Chondrocyte (in vitro differentiated cells): ENCODE data around the gene MLXIP. TPM values are rescaled to one million over a fixed set of nuclear protein-coding genes. Genes with fewer than 3 reads are reported as not detected.
"Not testable (repeated sequence)": the region's sequence is repeated elsewhere in the genome, so short reads cannot be mapped to it uniquely, and the experiment has no call there.

Experiments
- DNase-seq: peaks from one replicate; pipeline ENCODE4 v3.0.0; 2021; ENCODE audit warnings: mixed read lengths, low spot score
- H3K27ac Mint-ChIP-seq: one replicate; pipeline ENCODE4 v1.8.0; 2021; ENCODE audit warnings: mild to moderate bottlenecking, moderate library complexity, mixed read lengths; ENCODE audit not compliant: unreplicated experiment
- H3K27me3 Mint-ChIP-seq: 2 replicates; pipeline ENCODE4 v1.8.0; 2021; ENCODE audit warnings: low read depth, mixed read lengths
- H3K36me3 Mint-ChIP-seq: 2 replicates; pipeline ENCODE4 v1.8.0; 2021; ENCODE audit warnings: low read depth, mixed read lengths
- H3K4me1 Mint-ChIP-seq: 2 replicates; pipeline ENCODE4 v1.8.0; 2021; ENCODE audit warnings: low read depth, mild to moderate bottlenecking, mixed read lengths
- H3K4me3 Mint-ChIP-seq: one replicate; pipeline ENCODE4 v1.8.0; 2021; ENCODE audit warnings: mild to moderate bottlenecking, moderate library complexity, mixed read lengths; ENCODE audit not compliant: unreplicated experiment
- H3K9me3 Mint-ChIP-seq: 2 replicates; pipeline ENCODE4 v1.8.0; 2021; ENCODE audit warnings: low read depth, mixed read lengths
- total RNA-seq: library from RNA; stranded (reverse); gene quantifications from 3 replicates; pipeline ENCODE4 v1.2.1, GENCODE V29; 2021
- TF ChIP-seq, protein P1 (sequence below): fragments of 200-600 bp; sonication (generic); IDR thresholded peaks from 2 replicates; pipeline ENCODE4 v1.5.0; 2021; ENCODE audit warnings: antibody characterized with exemption, mild to moderate bottlenecking, moderate library complexity

Gene MLXIP
- total RNA-seq, 1 donor from 2014 or later, result 61.7 TPM

DNA sequence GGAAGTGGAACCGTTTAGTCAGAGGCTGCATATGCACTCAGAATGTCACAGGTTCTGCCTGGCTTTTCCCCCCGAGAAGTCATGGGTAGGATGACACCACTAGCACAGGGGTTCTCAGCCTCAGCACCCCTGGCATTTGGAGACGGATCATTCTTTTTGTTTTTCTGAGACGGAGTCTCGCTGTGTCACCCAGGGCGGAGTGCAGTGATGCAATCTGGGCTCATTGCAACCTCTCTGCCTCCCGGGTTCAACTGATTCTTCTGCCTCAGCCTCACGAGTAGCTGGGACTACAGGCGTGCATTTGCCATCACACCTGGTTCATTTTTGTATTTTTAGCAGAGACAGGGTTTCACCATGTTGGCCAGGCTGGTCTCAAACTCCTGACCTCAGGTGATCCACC, 28.7 kb upstream of the MLXIP start:
- H3K9me3 Mint-ChIP-seq, result no peaks in the 10 kb centered on the region
- TF ChIP-seq, protein P1, sequence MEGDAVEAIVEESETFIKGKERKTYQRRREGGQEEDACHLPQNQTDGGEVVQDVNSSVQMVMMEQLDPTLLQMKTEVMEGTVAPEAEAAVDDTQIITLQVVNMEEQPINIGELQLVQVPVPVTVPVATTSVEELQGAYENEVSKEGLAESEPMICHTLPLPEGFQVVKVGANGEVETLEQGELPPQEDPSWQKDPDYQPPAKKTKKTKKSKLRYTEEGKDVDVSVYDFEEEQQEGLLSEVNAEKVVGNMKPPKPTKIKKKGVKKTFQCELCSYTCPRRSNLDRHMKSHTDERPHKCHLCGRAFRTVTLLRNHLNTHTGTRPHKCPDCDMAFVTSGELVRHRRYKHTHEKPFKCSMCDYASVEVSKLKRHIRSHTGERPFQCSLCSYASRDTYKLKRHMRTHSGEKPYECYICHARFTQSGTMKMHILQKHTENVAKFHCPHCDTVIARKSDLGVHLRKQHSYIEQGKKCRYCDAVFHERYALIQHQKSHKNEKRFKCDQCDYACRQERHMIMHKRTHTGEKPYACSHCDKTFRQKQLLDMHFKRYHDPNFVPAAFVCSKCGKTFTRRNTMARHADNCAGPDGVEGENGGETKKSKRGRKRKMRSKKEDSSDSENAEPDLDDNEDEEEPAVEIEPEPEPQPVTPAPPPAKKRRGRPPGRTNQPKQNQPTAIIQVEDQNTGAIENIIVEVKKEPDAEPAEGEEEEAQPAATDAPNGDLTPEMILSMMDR, result no peak
- no peaks in the 10 kb centered on the region for H3K27me3 Mint-ChIP-seq
- H3K36me3 Mint-ChIP-seq, result peaks cover 4% of the 10 kb centered on the region
- no peak overlapping the region for H3K4me3 Mint-ChIP-seq
- no peak overlapping the region for H3K27ac Mint-ChIP-seq
- no peak for DNase-seq
- H3K4me1 Mint-ChIP-seq, result peaks cover 11% of the 10 kb centered on the region

DNA sequence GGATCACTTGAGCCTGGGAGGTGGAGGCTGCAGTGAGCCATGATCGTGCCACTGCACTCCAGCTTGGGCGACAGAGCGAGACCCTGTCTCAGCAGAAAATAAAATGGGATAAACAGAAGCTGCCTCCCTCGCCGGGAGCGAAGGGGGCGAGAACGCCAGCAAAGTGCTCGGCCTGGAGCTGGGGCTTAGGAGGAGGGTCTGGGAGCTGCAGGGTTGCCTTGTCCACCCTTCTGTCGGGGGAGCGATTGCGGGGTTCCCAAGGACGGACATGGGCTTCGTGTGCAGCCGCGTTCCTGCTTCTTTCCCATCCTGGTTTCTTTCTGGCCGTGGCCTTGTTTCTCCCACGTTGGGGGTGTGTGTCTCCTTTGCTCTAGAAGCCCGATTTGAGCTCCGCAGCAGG, 27.9 kb upstream of the MLXIP start:
- no peak for DNase-seq
- Mint-ChIP-seq H3K9me3 (no peaks in the 10 kb centered on the region), H3K27ac (no peak overlapping the region)

DNA sequence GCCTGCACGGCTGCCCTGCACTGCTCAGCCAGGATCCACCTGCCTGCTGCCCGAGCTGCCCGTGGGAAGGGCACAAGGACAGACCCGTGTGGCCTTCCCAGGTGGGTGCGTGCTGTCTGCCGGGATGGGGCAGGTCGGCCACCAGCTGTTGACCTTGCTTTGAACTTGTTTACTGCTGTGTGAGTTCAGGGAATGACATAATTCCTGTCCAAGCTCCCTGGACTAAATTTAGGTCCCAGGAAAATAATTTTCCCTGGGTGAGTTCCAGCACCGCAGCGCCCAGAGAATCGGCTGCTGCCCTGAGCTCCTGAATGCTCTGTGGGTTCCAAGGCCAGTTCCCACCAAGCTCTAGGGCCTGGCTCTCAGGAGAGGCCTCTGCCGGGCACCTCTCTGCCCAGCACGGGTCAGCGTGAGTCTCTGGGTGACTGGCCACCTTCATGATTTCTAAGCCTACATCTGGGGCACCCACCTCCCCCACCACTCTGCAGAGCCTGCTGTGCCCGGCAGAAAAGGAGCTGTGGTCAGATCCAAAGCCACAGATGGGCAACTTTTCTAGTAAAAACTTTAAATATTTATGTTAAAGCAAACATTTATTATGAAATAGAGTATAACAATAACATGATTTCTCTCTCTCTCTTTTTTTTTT, 27.2 kb upstream of the MLXIP start:
- Mint-ChIP-seq H3K4me1 (peaks cover 11% of the 10 kb centered on the region), H3K27me3 (no peaks in the 10 kb centered on the region), H3K9me3 (no peaks in the 10 kb centered on the region), H3K27ac (no peak overlapping the region), H3K4me3 (no peak overlapping the region), H3K36me3 (peaks cover 1% of the 10 kb centered on the region)
- no peak for DNase-seq
- TF ChIP-seq, protein P1, result no peak

More for the DNA sequence above, 27.9 kb upstream of the MLXIP start:
- Mint-ChIP-seq H3K27me3 (no peaks in the 10 kb centered on the region), H3K4me3 (no peak overlapping the region), H3K4me1 (peaks cover 11% of the 10 kb centered on the region), H3K36me3 (peaks cover 1% of the 10 kb centered on the region)
- TF ChIP-seq, protein P1, result no peak

DNA sequence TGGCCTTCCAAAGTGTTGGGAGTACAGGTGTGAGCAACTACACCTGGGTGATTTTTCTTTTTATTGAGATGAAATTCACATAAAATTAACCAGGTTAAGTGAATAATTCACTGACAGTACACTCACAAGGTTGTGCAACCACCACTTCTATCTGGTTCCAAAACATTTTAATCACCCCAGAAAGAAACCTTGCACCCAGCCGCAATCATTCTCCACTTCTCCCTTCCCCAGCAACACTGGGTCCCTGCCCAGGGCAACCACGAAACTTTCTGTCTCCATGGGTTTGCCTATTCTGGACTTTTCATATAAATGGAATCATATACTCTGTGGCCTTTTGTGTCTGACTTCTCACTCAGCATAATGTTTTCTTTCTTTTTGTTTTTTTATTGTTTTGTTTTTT, 26.3 kb upstream of the MLXIP start:
- peaks cover 1% of the 10 kb centered on the region for H3K36me3 Mint-ChIP-seq
- peaks cover 11% of the 10 kb centered on the region for H3K4me1 Mint-ChIP-seq
- no peaks in the 10 kb centered on the region for H3K9me3 Mint-ChIP-seq
- DNase-seq, result no peak
- no peak overlapping the region for H3K4me3 Mint-ChIP-seq
- peak overlapping the region; percentile 61 for H3K27ac Mint-ChIP-seq
- TF ChIP-seq, protein P1, result no peak
- no peaks in the 10 kb centered on the region for H3K27me3 Mint-ChIP-seq

DNA sequence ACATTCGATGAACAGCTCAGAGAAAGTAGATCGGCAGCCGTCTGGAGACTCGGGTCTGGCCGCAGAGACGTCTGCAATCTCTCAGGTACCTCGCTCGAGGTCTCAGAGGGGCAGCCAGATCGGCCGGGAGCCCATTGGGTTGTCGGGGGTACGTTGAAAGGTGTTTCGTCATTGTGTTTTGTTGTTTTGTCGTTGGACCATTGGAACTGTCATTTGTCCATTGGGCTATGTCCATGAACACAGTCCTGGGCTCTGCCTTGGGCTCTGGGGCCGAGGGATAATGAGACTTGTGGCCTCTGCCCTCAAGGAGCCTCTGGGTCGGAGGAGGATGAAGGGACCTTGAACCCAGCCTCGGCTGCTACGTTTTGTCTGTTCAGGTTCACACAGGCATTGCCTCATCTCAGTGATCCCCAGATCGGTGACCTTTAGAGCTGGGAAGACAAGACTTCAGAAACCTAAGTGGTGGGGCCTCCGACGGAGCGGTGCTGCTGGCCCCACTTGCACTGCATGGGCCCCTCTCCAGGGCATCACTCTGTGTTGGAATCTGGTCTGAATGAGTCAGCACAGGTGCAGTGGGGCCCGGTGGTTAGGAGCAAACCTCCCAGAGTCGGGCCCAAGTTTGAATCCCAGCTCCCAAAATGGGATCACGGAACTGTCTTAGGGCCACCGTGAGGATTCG, 23.6 kb upstream of the MLXIP start:
- TF ChIP-seq, protein P1, result no peak
- no peak overlapping the region for H3K27ac Mint-ChIP-seq
- H3K4me3 Mint-ChIP-seq, result no peak overlapping the region
- no peaks in the 10 kb centered on the region for H3K9me3 Mint-ChIP-seq
- H3K27me3 Mint-ChIP-seq, result no peaks in the 10 kb centered on the region
- peaks cover 11% of the 10 kb centered on the region for H3K4me1 Mint-ChIP-seq
- peaks cover 10% of the 10 kb centered on the region for H3K36me3 Mint-ChIP-seq
- no peak for DNase-seq

DNA sequence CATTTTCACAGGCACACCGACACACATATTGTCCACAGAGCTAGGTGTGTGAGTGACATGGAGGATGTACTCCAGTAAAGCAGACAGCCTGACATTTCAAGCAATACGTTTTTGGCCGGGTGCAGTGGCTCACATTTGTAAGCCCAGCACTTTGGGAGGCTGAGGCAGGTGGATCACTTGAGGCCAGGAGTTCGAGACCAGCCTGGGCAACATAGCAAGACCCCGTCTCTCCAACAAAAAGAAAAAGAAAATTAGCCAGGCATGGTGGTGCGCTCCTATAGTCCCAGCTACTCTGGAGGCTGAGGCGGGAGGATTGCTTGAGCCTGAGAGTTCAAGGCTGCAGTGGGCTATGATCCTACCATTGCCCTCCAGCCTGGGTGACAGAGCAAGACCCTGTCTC, 22.1 kb upstream of the MLXIP start:
- H3K4me3 Mint-ChIP-seq, H3K4me1 Mint-ChIP-seq, H3K27me3 Mint-ChIP-seq, H3K9me3 Mint-ChIP-seq, DNase-seq, H3K27ac Mint-ChIP-seq: not testable (repeated sequence)
- H3K36me3 Mint-ChIP-seq, result peaks cover 11% of the 10 kb centered on the region
